Skin epidermis (tissue), 12 donors: ENCODE results near the gene HOXA9.

Source experiments
- H3K27ac ChIP-seq, 21 experiments: fragments of 200-600 bp; sonication (generic) in 11 of 21; one replicate each; pipeline ENCODE4 v1.5.0; 2020; ENCODE audit warnings: mild to moderate bottlenecking in 3 of 21, inconsistent platforms in 2 of 21, moderate library complexity in 2 of 21
- H3K4me3 ChIP-seq, 7 experiments: fragments of 200-600 bp; sonication (generic) in 2 of 7; one replicate each; pipeline ENCODE4 v1.5.0; 2020; ENCODE audit warnings: inconsistent platforms in 2 of 7, mild to moderate bottlenecking in 2 of 7, moderate library complexity in 1 of 7

Gene HOXA9

GRCh38 chr7:27165089-27165995, at the start of gene HOXA9:
TSS of gene HOXA9 (minus strand) at chr7:27165537. CDS start at chr7:27165457, 80 bp downstream.
- Histone ChIP-seq H3K4me3 (peak within 1 kb of the TSS; percentile 24 to 65 (median 49)), H3K27ac (peak within 1 kb of the TSS in 14 of 21 experiments; percentile 8 to 97 (median 82))

DNA sequence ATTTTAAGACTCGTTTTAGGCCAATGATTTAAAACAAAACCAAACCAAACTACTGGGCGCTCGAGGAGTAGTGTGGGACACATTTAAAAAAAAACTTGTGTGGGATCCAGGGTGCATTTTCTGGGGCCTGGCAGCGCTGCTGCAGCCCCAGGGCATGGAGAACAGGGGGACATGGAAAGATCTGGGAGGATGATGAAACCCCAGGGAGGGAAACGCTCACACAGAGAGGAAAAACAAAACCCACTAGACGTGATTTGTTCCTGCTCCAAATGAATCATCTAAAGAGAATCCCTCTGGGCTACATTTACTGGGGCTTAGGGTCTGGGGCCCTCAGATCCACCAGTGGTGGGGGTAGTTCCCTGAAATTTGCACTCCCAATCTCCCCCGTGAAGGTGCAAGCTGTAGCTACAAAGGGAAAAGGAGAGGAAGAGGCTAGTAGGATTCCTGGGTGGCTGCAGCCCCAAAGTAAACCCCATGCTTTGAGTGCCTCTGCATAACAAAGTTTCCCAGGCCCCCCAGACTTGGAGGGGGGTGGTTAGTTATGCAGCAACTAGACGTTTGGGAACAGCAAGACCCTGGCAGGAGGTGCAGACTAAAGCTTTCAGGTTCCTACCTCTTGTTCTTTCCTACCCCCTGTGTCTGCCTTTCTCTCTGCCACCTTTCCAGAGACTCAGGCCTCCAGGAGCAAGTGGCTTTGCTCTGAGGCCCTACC, 49.1 kb upstream of the HOXA9 start:
- no peak overlapping the region for H3K4me3 ChIP-seq
- no peak overlapping the region for H3K27ac ChIP-seq

DNA sequence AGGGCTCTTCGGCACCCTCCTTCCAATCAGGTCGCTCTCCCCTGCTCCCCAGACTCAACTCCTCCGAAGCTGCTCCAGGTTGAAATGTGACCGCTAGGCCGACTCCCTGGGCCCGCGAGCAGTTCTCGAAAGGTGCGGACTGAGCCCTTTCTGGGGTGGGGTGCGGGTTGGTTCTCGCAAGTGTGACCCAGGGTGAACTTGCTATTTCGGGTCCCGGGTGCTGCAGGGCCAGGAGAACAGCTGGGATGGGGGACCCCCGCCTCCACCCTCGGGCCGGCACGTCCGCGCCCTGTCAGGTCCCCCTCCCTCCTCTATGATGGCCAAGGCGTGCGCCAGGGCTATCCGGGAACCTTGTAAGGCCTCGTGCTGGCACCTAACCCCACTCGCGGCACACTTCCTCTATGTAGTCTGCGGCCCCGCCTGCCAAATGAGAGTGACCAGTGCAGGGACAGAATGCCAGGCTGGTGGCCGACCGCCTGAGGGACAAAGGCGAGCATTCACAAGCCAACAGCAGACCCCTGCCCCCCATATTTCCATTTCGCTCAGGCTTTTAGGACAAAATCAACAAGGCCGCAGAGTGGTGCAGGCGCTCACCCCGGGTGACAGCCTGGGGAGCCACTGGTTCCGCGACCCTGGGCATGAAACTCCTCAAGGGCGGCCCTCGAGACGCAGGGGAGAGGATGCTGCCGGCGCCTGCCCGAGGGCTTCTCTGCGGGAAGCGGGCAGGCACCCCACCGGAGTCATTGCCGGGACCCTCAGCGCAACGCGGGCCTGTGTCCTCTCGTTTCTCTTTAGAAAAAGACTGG, 48.3 kb upstream of the HOXA9 start:
- H3K27ac ChIP-seq, result no peak overlapping the region
- H3K4me3 ChIP-seq, result no peak overlapping the region

- no peak overlapping the region for H3K4me3 ChIP-seq
- no peak overlapping the region for H3K27ac ChIP-seq
Observed at GRCh38 chr7:27212497-27213432, 47.4 kb upstream of the HOXA9 start.

DNA sequence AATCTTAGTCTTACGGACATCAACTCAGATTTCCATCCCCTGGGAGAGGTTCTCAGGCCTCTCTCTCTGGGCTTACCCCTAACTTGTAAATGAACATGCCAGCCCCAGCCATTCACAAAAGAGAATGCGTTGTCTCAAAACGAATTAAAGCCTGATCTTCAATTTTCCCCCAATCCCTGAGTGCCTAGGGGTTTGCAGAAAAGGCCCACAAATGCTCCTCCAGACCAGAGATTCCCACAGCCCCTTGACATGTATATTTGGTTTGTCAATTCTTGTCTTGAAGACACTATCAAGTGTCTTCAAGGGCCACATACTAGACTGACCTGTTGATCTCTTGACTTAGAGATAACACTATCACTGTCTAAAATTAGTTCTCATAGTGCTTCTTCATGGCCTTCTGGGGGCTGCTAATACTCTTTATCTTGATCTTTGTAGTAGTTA, 46.4 kb upstream of the HOXA9 start:
- no peak overlapping the region for H3K27ac ChIP-seq

GRCh38 chr7:27211084-27211446, 45.7 kb upstream of the HOXA9 start:
- no peak overlapping the region for H3K4me3 ChIP-seq
- H3K27ac ChIP-seq, result no peak overlapping the region

More for the DNA sequence above, 46.4 kb upstream of the HOXA9 start:
- H3K4me3 ChIP-seq, result no peak overlapping the region

DNA sequence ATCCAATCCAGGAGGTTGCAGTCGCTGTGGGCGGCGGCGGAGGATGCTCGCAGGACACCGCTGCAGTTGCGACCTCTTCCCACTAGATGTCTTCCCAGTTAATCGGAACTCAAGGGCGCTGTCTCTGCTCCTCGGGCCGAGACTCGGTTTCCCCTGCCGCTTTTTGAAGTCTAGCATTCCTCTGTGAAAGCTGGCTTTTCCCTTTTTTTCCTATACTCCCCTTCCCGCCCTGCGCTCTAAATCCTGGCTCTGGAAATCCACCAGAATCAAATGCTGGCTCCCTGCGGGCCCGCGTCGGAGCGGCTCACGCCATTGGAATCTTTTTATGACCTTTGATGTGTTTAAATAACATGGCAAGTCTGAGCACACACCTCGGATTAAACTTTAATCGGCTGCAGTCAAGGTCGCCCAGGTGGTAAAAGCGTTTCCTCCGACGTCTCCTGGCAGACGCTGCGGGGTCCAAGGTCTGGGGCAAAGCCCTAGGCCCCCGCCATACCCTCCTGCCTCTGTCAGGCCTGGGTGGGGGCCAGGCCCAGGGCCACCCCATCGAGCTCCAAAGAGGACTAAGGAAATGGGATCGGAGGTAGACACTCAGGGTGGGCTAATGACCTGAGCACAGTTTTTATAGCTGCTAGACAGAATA, 45.2 kb upstream of the HOXA9 start:
- H3K4me3 ChIP-seq, result peak overlapping the region in 1 of 7 experiments; percentile 11
- H3K27ac ChIP-seq, result no peak overlapping the region

DNA sequence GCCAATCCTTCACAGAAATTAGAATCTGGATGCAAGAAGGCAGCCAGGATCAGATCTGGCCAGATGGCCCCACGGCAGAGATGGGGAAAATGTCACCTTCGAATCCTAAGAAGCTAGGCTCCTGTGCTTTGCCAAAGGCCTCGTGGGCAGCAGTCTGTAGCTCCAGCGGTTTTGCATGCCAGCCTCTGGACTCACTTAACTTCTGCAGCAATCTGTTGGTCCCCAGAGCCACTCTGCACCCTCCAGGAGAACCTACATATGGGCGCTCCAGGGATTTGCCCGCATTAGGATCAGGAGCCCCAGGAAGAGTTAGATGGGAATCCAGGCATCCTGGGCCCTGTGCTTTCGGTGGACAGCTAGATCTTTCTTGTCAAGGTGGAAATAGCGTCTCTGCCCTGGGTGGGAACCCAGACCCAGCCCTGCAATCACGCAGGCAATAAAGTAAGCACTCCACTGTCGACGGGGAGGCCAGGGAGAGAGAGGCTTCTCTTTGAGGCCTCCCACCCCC, 44.6 kb upstream of the HOXA9 start:
- no peak overlapping the region for H3K4me3 ChIP-seq

DNA sequence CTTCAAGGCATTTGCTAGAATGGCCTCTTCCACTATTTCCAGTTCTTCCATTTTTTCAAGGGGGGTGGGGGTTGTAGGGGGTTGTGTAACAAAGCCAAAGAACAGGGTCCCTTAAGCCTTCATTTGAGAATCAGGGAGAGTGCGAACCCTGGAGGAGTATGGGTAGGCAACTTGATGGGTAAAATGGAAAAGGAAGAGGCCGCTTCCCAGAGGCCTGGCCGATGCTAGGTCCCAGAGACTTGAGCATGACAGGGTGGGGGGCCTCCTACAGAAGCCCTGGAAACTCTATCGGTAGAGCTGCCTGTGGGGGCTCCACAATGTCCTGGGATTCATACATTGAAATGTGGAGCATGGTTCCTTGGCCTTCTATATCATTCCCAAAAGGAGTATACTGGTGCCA, 43.7 kb upstream of the HOXA9 start:
- Histone ChIP-seq H3K4me3 (no peak overlapping the region), H3K27ac (no peak overlapping the region)

More for the DNA sequence above, 44.6 kb upstream of the HOXA9 start:
- H3K27ac ChIP-seq, result no peak overlapping the region

DNA sequence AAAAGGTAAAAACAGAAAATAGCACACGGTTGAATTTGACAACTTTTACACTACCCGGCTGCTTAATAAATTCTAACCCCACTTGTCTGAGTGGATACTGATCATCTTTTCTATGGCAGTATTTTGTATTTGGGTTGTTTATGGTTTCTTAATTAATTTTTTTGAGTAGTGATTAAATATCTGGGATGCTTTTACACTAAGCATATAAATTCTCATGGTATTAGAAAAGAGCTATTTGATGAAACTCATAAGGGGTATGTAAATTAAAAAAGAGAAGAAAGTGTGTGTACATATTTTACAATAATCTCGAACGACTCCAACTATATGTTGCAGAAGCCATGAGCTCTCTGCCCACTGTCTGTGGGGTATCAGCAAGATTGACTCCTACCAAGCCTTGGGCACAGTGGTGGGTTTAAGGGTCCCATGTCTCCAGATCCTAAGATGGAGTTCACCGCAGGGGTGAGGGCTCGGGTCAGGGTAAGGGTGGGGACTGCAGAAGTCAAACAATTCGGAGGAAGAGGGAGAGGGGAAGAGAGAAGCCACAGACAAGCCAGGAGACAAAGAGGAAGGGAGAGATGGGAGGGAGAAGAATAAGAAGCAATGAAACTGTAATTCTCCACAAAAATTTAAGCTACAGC, 42.1 kb upstream of the HOXA9 start:
- no peak overlapping the region for H3K27ac ChIP-seq
- no peak overlapping the region for H3K4me3 ChIP-seq

DNA sequence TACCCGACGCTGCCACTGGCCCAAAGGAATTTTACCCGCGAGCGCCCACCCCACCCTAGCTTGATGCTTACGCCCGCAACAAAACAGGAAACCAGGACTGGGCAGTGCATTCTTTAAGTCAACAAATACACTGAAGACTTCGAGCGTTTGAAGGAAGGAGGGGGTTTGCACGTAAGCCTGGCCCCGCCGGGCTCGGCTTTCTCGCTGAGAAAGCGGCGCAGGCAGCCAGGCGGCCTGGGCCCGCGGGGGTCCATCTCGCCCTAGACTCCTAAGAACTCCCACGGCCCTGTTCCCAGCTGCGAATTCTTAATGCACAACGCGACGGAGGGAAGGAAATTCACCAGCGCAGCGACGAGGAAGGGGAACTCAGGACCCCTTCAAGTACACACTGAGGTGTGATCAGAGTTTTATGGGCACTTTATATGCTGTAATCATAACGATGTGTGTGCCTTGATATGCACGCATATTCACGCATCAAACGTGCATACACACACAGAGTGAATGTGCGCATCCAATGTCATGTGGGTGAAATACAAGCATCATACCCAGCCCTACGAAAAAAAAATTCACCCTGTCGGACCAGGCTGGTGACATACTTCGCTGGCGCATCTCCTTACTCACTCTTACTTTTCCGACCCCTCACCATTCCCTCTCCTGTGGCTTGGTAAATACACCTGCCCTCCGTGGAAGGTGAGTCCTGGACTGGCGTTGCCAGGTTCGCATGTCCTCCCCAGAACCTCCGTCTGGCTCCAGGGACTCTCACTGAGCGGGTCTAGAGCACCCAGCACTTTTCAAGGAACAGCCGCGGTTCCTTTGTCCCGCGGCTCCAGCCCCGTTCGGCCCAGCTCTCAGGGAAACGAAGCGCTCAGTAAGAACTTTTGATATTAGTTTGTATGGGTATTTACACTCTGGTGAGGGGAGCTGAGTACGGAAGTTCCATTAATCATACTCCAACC, 40.3 kb upstream of the HOXA9 start:
- H3K27ac ChIP-seq, result no peak overlapping the region
- H3K4me3 ChIP-seq, result peak overlapping the region in 1 of 7 experiments; percentile 9

- Histone ChIP-seq H3K27ac (no peak overlapping the region), H3K4me3 (peak overlapping the region in 1 of 7 experiments; percentile 9)
Observed at GRCh38 chr7:27204851-27205322, 39.5 kb upstream of the HOXA9 start.

- Histone ChIP-seq H3K4me3 (no peak overlapping the region), H3K27ac (no peak overlapping the region)
Observed at GRCh38 chr7:27203964-27204594, 38.7 kb upstream of the HOXA9 start.

DNA sequence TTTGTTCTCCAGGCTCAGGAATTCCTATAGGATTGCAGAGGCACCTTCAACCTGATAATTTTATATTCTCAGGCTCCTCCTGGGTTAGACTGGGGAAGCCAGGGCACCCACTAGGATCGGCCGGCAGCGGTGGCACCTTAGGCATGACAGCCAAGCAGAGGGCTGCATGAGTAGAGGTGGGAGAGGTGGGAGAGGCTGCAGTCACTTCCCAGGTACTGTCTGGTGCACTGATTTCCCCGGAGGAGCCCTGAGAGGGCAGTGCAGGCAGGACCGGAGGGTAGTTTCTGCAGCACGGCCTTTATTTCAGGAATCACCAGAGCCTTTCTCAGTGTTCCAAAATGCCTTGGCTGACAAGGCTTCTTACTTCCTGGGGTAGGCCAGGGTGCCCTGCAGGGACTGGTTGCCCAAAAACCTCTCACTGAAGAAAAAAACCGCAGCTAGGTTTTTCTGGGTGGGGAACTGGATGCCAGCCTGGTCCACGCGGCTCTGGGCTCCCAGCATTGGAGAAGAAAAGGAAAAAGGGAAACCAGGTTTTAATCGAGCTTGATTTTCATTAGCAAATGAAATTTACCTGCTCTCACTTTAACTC, 38.1 kb upstream of the HOXA9 start:
- Histone ChIP-seq H3K4me3 (no peak overlapping the region), H3K27ac (no peak overlapping the region)

- Histone ChIP-seq H3K27ac (no peak overlapping the region), H3K4me3 (no peak overlapping the region)
Observed at GRCh38 chr7:27202862-27203134, 37.5 kb upstream of the HOXA9 start.
